NCI-H2196 treated with DMSO at 0.1 percent for 48 hours (cell line): ENCODE data around the gene PCED1B.
"Not testable (repeated sequence)": the region's sequence is repeated elsewhere in the genome, so short reads cannot be mapped to it uniquely, and the experiment has no call there.

ENCODE experiments used
- DNase-seq: peaks from one replicate; lab custom pipeline; 2025; ENCODE audit not compliant: unreplicated experiment; lab: John Stamatoyannopoulos, UW

PCED1B gene, protein sequence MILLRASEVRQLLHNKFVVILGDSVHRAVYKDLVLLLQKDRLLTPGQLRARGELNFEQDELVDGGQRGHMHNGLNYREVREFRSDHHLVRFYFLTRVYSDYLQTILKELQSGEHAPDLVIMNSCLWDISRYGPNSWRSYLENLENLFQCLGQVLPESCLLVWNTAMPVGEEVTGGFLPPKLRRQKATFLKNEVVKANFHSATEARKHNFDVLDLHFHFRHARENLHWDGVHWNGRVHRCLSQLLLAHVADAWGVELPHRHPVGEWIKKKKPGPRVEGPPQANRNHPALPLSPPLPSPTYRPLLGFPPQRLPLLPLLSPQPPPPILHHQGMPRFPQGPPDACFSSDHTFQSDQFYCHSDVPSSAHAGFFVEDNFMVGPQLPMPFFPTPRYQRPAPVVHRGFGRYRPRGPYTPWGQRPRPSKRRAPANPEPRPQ

DNA sequence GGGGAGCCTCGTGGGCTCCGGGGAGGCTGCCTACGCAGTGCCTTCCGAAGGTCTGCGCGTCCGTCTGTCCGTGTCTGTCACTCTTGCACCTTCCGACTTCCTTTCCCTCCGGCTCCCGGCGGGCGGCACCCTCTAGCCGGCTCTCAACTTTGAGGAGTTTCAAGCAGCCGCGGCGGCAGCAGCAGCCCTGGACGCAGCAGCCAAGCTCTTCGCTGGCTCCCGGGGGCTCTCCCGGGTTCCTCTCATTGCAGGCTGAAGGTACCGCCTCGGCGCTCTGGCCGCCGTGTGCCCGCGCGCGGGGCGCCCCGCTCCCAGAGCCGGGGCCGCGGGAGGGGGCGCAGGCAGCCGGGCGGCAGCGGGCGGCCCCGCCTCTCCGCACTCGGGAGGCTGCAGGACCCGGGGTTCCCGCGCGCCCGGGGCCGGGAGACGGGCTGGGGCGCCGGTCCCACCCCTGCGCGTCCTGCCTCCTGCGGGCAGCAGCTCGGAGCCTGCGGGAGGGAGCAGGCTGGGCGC lies at the start of gene PCED1B, which contains the start of gene AMIGO2:
PCED1B (plus strand) TSS at position 154 of the 513 bp plus-strand sequence. CDS start 155,443 bp downstream, outside the sequence.
AMIGO2 (minus strand) TSS at position 492 of the 513 bp plus-strand sequence. CDS start 957 bp downstream, outside the sequence.
- DNase-seq = peak; percentile 19

DNA sequence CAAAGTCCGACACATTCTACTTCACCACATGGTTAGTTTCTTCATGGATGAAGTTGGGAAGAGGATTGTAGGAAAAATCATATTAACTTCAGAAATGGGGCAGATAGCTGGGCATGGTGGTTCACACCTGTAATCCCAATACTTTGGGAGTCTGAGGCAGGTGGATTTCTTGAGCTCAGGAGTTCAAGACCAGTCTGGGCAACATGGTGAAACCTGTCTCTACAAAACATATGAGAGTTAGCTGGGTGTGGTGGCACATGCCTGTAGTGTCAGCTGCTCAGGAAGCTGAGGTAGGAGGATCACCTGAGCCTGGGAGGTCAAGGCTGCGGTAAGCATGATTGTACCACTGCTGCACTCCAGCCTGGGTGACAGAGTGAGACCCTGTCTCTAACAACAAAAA lies 49.5 kb upstream of the PCED1B start:
- DNase-seq = no peak

DNA sequence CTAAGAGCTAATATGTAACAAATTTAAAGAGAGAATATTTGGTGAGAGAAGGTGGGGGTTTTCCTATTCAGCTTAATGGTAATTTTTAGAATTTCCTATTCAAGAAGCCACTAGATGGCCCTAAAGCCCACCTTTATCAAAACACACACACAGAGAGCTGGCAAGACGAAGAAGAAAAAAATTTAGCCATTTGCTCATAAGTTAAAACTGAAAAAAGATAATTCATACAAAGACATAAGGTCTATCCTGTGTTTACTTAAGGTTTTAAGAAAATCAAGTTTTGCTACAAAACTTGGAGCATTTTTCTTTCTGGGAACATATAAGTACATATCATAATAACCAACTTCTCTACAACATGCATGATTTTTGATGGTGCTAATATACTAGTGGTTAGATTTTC lies 46.8 kb upstream of the PCED1B start:
- DNase-seq = peak; percentile 14

DNA sequence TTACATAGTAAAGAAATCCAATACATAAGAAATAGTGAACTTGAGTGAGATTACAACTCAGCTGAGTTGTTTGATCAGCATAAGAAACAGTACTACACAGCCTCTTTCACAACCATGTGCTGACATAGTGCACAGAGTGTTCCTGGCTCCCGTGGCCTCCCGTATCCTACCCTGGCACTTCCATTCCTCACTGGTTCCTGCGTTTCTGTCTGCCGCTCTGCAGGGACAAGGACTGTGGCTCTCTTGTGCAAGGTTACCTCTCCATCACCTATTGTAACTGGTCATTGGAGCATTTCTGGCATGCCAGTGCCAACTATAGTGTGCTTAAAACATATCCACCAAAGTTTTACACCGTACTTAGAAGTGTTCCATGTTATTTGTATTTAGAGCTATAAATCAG lies 46.3 kb upstream of the PCED1B start:
- DNase-seq = no peak

DNA sequence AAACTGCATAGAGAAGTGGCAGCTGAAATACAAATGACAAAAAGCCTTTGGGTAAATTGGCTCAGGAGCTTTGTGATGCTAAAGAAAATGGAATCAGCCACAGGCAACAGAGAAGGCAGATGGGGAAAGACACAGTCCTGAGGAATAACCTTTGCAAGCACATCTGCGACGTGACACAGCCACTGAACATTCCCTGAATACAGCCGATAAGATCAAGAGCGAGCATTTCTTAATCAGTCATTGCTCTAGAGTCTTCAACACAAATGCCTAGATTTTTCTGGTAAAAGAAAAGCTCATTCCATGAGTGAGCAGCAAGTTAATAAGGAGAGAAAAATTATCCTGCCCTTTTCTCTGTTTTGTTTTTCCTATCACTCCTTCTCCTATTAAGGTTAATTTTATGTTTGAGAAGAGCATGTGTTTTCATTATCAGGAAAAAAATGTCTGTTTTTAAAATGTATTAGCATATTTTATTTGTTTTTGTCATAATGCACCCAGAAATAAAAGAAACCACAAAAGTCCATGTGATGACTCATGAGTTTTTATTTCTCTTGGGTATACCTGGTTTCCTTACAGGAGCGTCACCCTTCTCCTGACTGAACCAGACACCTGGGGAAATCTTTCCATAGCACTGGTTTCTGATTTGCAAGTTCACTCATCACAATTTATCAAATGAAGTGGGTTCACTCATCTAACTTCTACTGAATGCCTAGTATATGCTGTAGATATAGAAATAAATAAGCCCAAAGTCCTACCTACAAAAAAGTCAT lies 45.4 kb upstream of the PCED1B start:
- no peak for DNase-seq

DNA sequence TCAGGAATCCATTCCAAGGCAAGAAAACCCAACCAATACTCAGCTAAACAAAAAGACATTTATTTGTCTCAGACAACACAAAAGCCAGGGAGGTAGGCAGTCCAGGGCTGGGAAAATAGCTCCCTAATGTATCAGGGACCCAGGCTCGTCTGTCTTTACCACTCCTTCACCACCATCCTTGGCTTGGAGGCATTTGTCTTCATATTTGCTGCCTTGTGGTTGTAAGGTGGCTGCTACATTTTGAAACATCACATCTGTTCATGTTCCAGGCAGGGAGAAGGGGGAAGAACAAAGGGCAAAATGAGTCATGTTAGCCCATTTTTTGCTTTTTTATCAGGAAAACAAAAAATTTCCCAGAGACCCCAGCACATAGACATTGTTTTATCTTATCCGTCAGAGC lies 44.8 kb upstream of the PCED1B start:
- no peak for DNase-seq

DNA sequence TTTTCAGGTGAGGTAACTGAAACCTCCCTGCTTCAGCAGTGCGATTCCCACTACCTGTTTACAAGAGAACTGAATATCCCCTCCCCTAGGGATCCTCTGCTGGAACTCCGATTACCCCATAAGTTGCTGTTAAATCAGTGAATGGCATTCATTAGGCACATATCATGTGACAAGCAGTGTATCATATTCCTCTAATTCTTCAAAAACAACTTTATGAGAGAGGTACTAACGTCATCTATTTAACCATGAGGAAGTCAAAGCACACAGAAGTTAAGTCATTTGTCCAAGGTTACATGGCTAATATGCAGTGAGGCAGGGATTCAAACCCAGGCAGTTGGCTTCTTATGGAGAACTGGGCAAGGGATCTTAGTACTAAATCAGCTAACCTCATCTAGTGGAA lies 43.9 kb upstream of the PCED1B start:
- no peak for DNase-seq

DNA sequence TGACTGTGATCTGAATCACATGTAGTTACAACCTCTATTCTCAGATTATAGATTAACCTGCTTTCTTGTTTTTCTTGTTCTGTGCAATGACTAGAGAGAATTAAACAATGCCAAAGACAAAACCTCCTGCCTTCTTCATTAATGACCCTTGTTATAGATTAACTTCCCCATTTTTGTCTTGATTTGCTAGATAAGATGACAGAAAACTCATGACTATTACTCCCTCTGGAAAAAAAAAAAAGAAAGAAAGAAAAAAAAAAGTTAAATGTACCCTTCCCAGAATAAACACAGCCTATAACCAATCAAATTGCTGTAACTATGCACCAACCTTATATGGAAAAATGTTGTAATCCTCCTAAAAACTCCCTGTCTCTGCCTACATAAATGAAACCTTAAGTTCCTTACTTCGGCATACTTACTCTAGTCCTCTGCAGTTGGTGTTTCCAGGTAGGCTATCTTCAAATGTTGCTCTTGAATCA lies 41.1 kb upstream of the PCED1B start:
- no peak for DNase-seq

DNA sequence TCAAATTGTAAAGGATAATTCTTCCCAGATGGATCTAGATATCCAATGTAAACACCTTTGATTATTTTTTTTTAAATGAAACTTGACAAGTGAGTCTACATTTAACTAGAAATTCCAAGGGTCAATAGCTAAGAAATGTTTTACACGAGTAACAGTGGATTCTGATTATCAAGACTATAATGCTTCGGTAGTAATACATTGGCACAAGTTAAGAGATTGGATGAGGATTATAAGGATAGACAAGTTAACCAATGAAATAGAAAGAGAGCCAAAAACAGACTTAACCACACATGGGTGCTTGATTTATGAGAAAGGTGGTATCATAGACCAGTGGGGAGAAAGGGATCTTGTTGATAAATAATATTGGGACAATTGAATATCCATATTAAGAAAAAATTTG lies 40.3 kb upstream of the PCED1B start:
- no peak for DNase-seq

DNA sequence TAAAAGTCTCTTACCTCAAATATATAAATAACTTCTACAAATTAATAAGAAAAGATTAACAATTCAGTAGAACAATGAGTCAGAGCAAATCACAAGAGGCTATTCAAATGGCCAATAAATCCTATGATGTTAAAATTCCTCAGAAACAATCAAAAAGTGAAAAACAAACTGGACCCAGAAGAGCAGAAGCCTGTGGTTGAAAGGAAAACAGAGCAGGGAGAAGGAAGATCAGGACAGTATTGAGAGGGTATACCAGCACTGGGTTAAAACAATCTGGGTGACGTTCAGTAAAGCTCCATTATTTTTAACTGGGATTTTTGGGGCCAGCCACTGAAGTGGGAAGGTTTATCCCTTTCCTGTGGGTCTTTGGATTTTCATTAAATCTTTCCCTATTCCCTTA lies 39.7 kb upstream of the PCED1B start:
- DNase-seq = no peak

DNA sequence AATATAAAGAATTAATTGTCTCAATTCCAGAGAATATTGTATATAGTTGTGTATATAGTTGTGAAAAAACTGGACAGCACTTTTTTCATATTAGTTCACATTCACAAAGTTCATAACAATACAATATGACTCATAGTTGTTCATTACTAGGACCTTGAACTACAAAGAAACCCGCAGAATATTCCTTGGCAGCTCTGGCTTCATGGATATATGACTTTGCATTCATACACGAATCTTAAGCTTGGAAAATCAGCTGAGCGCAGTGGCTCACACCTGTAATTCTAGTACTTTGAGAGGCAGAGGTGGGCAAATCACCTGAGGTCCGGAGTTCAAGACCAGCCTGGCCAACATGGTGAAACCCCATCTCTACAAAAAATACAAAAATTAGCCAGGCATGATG lies 38.1 kb upstream of the PCED1B start:
- DNase-seq = no peak

DNA sequence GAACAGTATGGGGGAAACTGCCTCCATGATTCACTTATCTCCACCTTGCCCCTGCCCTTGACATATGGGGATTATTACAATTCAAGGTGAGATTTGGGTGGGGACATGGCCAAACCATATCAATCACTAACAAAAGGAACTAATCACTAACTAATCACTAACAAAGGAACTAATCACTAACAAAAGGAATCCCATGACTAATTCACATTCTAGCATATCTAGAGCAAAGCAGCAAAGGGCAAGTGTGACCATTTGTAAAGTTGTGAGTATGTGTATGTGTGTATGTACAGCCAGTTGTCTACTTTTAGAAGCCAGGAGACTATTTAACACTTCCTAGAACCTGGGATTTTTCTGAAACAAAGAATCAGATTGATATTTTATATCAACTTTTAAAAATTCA lies 30.9 kb upstream of the PCED1B start:
- no peak for DNase-seq

DNA sequence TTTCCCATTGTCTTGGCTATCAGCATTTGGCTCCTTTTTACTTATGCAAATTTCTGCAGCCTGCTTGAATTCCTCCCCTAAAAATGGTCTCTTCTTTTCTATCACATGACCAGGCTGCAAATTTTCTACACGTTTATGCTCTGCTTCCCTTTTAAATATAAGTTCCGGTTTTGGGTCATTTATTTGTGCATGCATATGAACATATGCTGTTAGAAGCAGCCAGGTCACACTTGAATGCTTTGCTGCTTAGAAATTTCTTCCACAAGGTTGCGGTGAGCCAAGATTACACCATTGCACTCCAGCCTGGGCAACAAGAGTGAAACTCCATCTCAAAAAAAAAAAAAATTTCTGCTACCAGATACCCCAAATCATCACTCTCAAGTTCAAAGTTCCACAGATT lies 28.1 kb upstream of the PCED1B start:
- not testable (repeated sequence) for DNase-seq

DNA sequence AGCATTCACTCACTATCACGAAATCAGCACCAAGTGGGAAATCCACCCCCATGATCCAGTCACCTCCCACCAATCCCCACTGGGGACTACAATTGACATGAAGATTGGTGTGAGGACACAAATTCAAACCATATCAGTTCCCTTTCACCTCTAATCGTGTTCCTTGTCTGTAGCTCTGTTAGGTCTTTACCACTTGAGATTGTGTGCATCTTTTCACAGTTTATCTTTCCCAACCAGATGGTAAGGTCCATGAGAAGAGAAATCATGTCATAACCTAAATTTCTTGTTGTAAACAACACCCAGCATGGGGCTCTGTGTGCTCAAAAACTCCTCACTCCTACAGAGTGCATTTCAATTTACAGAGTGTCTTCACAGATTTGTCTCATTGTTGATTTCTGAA lies 27.1 kb upstream of the PCED1B start:
- DNase-seq = no peak

DNA sequence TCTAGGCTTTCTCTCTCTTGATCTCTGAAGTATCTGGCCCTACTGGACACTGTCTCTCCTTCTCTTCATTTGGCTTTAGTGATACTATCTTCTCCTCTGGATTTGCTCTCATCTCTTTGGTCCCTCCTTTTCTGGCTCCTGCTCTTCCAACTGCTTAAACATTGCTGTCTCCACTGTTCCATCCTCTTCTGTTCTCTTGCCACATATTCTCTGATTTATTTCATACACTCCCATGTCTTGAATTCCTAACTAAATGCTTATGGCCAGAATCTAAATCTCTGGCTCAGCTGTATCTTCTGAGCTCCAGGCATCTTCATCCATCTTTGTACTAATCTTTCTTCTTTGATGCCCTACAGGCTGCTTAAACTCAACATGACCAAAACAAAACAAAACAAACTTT lies 25.5 kb upstream of the PCED1B start:
- no peak for DNase-seq

DNA sequence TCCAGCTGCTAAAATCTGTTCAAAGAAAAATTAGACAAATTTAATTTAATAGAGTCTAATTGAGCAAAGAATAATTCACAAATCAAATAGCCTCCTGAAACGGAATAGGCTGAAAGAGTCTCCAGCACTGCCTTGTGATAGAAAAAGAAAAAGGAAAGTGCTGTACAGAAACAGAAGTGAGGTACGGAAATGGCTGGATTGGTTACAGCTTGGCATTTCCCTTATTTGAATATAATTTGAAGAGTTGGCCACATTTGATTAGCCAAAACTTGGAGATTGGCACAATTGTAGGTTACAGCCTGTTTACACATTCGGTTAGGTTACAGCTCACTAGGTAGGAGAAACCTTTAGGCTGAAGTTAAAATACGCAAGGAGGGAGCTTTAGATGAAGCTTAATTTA lies 24.8 kb upstream of the PCED1B start:
- no peak for DNase-seq

DNA sequence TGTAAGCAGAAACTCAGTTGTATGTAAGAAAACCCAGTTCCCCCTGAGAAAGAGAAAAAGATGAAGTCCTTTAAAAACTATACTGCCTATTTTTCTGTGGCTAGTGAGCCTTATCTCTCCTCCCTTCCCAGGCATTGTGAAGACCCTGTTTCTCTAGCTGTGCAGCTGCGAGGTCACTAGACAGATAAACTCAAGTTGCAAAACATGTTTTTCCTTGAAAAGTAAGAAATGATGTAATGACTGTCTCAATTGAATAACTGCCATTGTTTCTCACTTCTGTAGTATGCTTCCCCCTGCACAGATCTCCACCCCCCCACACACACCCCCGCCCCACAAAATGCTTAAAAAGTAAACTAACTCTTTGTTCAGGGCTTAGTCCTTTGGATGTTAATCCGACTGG lies 23.6 kb upstream of the PCED1B start:
- DNase-seq = not testable (repeated sequence)

DNA sequence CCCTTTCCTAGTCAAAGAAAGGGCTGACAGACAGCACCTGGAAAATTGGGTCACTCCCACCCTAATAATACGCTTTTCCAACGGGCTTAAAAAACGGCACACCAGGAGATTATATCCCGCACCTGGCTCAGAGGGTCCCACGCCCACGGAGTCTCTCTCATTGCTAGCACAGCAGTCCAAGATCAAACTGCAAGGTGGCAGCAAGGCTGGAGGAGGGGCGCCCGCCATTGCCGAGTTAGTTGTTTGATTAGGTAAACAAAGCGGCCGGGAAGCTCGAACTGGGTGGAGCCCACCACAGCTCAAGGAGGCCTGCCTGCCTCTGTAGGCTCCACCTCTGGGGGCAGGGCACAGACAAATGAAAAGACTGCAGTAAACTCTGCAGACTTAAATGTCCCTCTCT lies 22.5 kb upstream of the PCED1B start:
- DNase-seq = not testable (repeated sequence)

DNA sequence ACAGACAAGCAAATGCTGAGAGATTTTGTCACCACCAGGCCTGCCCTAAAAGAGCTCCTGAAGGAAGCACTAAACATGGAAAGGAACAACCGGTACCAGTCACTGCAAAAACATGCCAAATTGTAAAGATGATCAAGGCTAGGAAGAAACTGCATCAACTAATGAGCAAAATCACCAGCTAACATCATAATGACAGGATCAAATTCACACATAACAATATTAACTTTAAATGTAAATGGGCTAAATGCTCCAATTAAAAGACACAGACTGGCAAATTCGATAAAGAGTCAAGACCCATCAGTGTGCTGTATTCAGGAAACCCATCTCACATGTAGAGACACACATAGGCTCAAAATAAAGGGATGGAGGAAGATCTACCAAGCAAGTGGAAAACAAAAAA lies 20.8 kb upstream of the PCED1B start:
- DNase-seq = not testable (repeated sequence)

DNA sequence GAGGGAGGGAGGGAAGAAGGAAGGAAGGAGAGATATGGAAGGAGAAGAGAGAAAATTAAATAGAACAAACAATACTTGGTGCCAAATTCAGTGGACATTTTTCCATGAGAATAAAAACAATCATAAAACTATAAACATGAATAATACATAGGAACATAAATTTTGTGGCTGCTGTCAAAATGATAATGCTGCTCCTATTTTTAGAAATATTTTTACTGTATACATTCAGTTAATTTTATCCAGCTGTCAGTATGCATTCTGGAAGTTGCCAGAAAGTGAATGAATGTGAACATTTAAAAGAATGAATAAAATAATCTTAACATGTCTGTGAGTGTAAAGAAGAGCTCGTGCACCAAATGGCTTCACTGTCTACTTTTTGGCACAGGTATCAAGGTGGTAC lies 13.9 kb upstream of the PCED1B start:
- DNase-seq = no peak

DNA sequence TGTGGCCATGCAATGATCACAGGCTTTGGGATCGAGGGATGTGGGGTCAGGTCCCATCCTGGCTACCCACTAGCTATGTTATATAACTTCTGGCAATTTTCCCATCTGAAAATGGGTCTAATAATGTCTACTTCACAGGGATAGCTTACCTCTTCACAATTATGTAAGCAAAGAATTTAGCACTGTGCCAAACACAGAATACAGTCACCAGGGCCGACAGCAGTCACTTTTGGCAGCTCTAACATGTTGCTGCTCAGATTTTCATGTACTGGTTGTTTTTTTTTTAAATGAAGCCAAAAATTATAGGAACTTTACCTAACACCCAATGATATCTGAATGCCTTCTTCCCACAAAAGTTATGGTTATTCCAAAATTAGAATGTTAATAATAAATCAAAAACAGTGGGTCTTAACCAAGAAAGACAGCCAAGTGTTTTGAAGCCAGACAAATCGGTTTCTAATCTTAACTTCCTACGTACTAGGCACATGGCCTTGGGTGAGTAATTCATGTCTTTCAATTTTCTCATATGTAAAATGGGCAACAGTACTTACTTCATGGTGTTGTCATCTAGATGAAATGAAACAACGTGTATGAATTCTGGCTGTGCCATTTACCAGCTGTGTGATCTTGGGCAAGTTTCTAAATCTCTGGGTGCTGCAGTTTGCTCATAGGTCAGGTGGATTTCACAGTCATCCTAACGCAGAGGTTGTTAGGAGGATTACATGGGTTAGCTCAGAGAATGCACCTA lies 13.0 kb upstream of the PCED1B start:
- DNase-seq = no peak
